Neural crest cell (in vitro differentiated cells): ENCODE results near the gene RARG. TPM values are rescaled to one million over a fixed set of nuclear protein-coding genes. Genes with fewer than 3 reads are reported as not detected.

ENCODE experiments used
- DNase-seq: peaks from one replicate; pipeline ENCODE4 v3.0.0; 2021; ENCODE audit warnings: low read depth, mixed read lengths, low spot score
- H3K27ac Mint-ChIP-seq: one replicate; pipeline ENCODE4 v1.8.0; 2021; ENCODE audit warnings: mild to moderate bottlenecking, mixed read lengths; ENCODE audit not compliant: unreplicated experiment
- H3K27me3 Mint-ChIP-seq: 2 replicates; pipeline ENCODE4 v1.8.0; 2021; ENCODE audit warnings: low read depth, mild to moderate bottlenecking, mixed read lengths
- H3K36me3 Mint-ChIP-seq: 2 replicates; pipeline ENCODE4 v1.8.0; 2021; ENCODE audit warnings: low read depth, mild to moderate bottlenecking, mixed read lengths
- H3K4me1 Mint-ChIP-seq: 2 replicates; pipeline ENCODE4 v1.8.0; 2021; ENCODE audit warnings: mixed read lengths
- H3K4me3 Mint-ChIP-seq: one replicate; pipeline ENCODE4 v1.8.0; 2021; ENCODE audit warnings: mild to moderate bottlenecking, mixed read lengths
- H3K9me3 Mint-ChIP-seq: 2 replicates; pipeline ENCODE4 v1.8.0; 2021; ENCODE audit warnings: mixed read lengths
- total RNA-seq: library from RNA; stranded (reverse); gene quantifications from 2 replicates; pipeline ENCODE4 v1.2.1, GENCODE V29; 2021
- TF ChIP-seq, protein P1 (sequence below): fragments of 200-600 bp; sonication (generic); conservative IDR thresholded peaks from 2 replicates; pipeline ENCODE4 v1.5.0; 2021; ENCODE audit warnings: antibody characterized with exemption, mild to moderate bottlenecking

The RARG gene
- total RNA-seq, 1 donor from 2014 or later, result 5.4 TPM

DNA sequence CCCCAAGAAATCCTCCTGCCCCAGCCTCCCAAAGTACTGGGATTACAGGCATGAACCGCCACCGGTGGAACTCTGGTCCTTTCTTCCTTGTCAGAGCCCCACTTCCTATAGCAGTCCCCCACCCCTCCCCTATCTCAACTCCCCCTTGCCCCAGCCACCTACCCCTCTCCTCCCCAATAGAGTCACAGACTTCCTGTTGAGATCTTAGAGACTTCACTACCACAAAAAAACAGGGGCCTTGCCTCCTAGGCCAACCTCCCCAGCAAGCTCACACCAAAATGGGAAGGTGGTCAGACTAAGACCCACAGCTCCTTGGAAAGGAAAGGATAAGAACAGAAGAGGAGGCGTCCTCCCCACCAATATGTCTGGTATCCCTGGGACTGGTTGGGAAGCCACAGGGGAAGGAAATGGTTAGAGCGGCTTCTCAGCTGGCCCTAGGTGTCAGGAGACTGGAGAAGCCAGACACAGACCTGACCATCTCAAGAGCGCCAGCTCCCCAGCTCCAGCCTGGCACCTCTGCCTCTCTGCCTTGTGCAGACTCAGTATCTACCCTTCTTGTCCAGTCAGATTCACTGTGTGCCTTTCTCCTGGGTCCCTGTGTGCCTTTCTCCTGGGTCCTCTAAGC is 33.4 kb downstream of the RARG start:
- Mint-ChIP-seq H3K27me3 (peaks cover 66% of the 10 kb centered on the region), H3K4me3 (no peak overlapping the region), H3K27ac (no peak overlapping the region), H3K4me1 (peaks cover 10% of the 10 kb centered on the region), H3K36me3 (no peaks in the 10 kb centered on the region), H3K9me3 (no peaks in the 10 kb centered on the region)
- TF ChIP-seq, protein P1, sequence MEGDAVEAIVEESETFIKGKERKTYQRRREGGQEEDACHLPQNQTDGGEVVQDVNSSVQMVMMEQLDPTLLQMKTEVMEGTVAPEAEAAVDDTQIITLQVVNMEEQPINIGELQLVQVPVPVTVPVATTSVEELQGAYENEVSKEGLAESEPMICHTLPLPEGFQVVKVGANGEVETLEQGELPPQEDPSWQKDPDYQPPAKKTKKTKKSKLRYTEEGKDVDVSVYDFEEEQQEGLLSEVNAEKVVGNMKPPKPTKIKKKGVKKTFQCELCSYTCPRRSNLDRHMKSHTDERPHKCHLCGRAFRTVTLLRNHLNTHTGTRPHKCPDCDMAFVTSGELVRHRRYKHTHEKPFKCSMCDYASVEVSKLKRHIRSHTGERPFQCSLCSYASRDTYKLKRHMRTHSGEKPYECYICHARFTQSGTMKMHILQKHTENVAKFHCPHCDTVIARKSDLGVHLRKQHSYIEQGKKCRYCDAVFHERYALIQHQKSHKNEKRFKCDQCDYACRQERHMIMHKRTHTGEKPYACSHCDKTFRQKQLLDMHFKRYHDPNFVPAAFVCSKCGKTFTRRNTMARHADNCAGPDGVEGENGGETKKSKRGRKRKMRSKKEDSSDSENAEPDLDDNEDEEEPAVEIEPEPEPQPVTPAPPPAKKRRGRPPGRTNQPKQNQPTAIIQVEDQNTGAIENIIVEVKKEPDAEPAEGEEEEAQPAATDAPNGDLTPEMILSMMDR, result no peak
- no peak for DNase-seq

DNA sequence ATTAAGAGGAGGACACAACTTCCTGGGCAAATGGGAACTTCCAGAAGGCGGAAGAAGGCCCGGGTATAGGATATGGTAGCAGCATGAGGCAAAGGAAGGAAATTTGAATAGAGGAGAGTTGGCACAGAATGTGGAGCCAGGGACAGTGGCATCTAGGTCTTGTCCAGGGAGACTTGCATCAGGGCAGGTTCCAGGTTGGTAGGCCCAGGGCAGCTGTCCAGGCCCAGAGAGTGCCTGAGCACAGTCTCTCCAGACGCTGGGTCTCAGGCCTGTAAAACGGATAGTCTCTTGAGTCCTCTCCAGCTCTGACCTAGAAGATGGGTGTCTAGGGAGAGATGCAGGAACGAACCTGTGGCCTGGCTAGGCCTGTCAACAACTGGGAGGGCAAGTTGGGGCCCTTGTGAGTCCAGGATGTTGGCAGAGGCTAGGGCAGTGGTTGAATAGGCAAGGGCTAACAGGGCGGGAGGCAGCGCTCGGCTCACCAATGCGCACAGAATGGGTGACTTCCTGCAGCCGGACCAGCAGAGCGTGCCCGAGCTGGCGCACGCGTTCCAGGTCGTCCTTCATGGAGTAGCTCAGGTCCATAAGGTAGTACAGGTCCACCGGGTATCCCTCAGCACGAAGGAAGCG is 34.9 kb downstream of the RARG start:
- DNase-seq, result no peak
- Mint-ChIP-seq H3K27me3 (peaks cover 69% of the 10 kb centered on the region), H3K36me3 (no peaks in the 10 kb centered on the region), H3K4me3 (no peak overlapping the region), H3K9me3 (no peaks in the 10 kb centered on the region), H3K4me1 (peaks cover 10% of the 10 kb centered on the region), H3K27ac (no peak overlapping the region)
- TF ChIP-seq, protein P1, result no peak

DNA sequence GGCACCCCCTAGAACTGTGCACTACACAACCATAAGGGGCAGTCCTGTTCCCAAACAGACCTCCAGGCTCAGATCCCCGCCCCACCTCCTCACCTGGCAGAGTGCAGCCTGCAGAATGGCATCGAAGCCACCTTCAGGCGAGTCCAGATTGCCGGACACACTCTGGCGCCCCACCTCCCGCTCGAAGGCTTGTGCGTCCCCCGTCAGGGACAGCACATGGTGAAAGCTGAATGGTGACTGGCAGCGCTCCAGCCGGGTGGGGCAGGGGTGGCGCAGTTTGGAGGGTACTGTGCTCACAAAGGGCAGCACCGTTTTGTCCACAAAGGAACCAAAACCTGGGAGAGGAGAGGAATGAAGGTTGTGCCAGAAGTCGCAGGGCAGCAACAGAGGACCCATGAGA is 35.5 kb downstream of the RARG start:
- Mint-ChIP-seq H3K4me1 (peaks cover 10% of the 10 kb centered on the region), H3K4me3 (no peak overlapping the region), H3K9me3 (no peaks in the 10 kb centered on the region), H3K27ac (no peak overlapping the region), H3K36me3 (no peaks in the 10 kb centered on the region), H3K27me3 (peaks cover 69% of the 10 kb centered on the region)
- TF ChIP-seq, protein P1, result no peak
- DNase-seq, result no peak

DNA sequence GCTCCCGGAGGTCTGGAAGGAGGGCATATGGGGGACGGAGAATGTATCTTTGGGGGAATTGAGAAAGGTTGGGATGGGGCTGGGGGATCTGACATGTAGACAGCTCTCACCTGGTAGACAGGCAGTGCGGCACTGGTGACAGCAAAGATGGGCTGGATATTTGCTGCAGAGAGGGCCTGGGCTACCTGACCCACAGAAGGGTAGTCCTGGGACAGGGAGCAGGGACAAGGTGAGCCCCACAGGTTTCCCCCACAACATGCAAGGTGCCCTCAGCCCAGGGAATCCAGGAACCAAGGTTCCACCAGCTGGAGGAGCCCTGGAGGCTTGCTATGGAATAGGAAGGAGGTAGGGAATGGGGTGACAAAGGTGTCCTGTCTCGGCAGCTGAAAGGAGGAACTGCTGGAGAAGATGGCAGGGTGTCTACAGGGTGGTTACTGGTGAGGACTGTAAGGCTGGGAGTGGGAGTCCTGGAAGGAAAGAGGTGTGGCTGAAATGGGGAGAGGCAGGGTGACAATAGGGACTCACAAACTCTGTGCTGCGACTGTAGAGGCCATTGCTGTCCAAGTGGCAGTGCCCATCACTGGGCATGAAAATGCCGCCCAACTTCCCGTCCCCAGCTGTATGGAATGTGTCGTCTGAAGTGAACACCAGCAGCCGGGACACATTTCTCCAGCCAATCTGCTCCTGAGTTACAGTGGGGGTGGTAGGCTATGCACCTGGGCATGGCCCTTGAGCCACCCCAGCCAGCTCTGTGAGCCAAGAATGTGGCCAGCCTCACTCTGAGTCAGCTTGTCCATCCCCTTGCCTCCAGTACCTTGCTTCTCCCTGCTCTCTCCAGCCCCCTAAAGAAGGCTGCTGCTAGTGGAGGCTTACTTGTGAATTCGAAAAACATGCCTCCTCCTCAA is 36.2 kb downstream of the RARG start:
- TF ChIP-seq, protein P1, result no peak

DNA sequence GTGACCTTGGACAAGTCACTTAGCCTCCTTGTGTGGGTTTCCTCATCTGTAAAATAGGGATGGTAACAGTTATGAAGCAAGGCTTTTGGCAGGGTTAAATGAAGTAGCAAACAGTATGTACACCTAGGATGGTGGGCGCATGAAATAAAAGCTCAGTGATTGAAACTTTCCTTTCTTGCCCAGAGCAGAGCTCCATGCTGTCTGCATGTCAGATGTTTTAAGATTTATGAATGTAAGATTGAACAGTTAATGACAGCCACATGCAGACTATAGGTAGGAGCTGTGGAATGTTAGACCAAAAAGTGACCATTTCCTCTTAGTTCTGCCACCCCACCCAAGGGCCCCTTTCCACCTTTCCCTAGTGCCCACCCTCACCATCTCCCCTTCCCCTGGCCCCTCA is 37.0 kb downstream of the RARG start:
- Mint-ChIP-seq H3K36me3 (no peaks in the 10 kb centered on the region), H3K9me3 (no peaks in the 10 kb centered on the region), H3K27ac (no peak overlapping the region), H3K4me3 (no peak overlapping the region), H3K27me3 (peaks cover 62% of the 10 kb centered on the region), H3K4me1 (peaks cover 6% of the 10 kb centered on the region)
- TF ChIP-seq, protein P1, result no peak
- no peak for DNase-seq

More for the DNA sequence above, 36.2 kb downstream of the RARG start:
- no peak for DNase-seq
- no peaks in the 10 kb centered on the region for H3K36me3 Mint-ChIP-seq
- peaks cover 6% of the 10 kb centered on the region for H3K4me1 Mint-ChIP-seq
- H3K9me3 Mint-ChIP-seq, result no peaks in the 10 kb centered on the region
- peaks cover 64% of the 10 kb centered on the region for H3K27me3 Mint-ChIP-seq
- no peak overlapping the region for H3K27ac Mint-ChIP-seq
- H3K4me3 Mint-ChIP-seq, result no peak overlapping the region
